HAP-1 (cell line): ENCODE results near the gene CCDC188.

Source experiments
- DNase-seq, 2 experiments: peaks; one replicate each; pipeline ENCODE4 v3.0.0-alpha.2; 2016 to 2020; ENCODE audit warnings: low spot score in 2 of 2
- H3K27me3 ChIP-seq: fragments of 250-450 bp; sonication (Bioruptor Pico); 2 replicates; pipeline ENCODE4 v1.5.1; 2020; ENCODE audit warnings: low read depth, mild to moderate bottlenecking, moderate library complexity
- H3K36me3 ChIP-seq: fragments of 250-450 bp; sonication (Bioruptor Pico); replicated peaks from 2 replicates; pipeline ENCODE4 v1.5.1; 2020; ENCODE audit warnings: mild to moderate bottlenecking
- H3K4me1 ChIP-seq: fragments of 250-450 bp; sonication (Bioruptor Pico); 2 replicates; pipeline ENCODE4 v1.5.1; 2020; ENCODE audit warnings: mild to moderate bottlenecking
- H3K4me3 ChIP-seq: fragments of 250-450 bp; sonication (Bioruptor Pico); 2 replicates; pipeline ENCODE4 v1.5.1; 2020; ENCODE audit warnings: mild to moderate bottlenecking, moderate library complexity
- H3K9me3 ChIP-seq: fragments of 250-450 bp; sonication (Bioruptor Pico); 2 replicates; pipeline ENCODE4 v1.5.1; 2020; ENCODE audit warnings: mild to moderate bottlenecking, moderate library complexity
- in situ Hi-C: fragments of 300-500 bp; cut with MboI; formaldehyde crosslinking; loops from 3 replicates; pipeline ENCODE4 v1.14.3; 2020; ENCODE audit warnings: low sequenced_read_pairs, inconsistent platforms, mixed read lengths

The CCDC188 gene

DNA sequence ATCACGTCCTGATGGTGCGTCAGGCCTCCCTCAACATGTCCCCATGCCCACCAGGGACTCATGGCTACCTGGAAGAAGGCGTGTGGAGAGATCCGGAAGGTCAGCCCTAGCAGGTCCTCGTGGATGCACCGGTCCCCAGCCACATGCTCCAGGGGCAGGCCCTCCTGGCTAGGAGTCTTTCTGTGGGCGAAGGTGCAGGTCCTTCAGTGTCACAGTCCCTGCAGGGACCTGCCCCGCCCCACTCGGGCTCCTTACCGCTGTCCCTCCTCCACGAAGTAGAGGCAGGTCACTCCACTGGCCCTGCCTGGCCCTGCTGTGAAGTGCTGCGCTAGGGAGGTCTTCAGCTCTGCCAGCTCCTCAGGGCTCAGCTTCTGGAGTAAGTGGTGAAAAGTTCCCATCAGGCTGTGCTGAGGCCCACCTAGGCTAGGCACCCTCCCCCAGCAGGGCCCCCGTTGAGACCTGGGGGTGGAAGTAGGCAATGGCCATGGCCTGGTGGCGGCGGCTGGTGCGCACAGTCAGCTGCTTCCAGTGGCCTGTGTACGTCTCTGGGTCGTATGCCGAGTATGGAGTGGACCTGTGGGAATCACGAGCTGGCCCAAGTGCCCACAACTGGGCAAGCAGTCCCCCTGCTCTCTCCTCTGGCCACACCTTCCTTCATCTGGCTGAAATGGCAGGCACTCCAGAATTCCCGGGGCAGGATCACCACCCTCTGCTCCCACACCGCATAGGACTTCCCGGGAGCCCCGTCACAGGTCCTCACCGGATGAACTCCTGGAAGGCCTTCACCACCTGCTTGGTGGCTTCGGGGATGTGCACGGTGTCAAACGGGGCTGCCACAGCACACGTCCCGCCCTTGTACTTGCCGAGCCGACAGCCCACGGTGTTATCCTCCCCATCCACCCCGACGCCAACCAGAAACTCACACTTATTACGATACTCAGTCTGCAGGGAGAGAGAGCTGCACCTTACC lies 36.1 kb downstream of the CCDC188 start:
- H3K36me3 ChIP-seq = peaks cover 83% of the 10 kb centered on the region
- DNase-seq = no peak
- no peaks in the 10 kb centered on the region for H3K27me3 ChIP-seq
- in situ Hi-C loops = no loop called here
- H3K9me3 ChIP-seq = no peaks in the 10 kb centered on the region
- H3K4me1 ChIP-seq = peaks cover 9% of the 10 kb centered on the region
- no peak overlapping the region for H3K4me3 ChIP-seq

DNA sequence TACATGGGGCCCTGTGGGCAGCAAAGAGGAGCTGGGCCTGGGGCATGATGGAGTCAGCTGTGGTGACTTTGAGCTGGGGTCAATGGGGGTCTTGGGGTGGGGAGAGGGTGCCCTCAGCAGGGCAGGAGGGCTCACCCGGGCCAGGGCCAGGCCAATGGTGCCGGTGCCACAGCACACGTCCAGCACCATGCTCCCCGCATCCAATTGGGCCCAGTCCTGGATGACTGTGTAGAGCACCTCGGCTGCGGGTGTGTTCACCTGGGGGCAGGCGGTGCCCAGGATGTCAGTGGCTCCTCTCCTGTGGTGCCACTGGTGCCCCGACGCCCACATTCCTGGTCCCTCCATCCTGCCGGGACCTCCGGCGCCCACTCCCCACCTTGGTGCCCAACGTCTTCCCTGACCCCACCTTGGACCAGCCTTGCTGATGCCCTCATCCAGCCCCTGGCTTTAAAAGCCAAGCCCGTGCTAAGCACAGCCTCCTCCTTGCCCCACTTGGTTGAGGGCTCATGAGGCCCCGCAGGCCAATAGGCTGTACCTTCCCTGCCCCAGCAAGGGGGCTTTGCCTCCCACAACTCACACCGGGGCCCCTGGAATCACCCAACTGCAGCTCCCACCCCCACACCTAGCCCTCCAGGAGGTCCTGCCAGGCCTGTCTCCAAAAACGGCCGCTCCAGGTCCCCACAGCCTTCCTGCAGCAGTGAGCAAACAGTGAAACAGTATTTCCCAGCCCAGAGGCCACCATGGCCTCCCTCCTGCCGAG lies 37.1 kb downstream of the CCDC188 start:
- no peak overlapping the region for H3K4me3 ChIP-seq
- in situ Hi-C loops = no loop called here
- no peak for DNase-seq
- peaks cover 3% of the 10 kb centered on the region for H3K4me1 ChIP-seq
- H3K27me3 ChIP-seq = no peaks in the 10 kb centered on the region
- H3K9me3 ChIP-seq = no peaks in the 10 kb centered on the region
- H3K36me3 ChIP-seq = peaks cover 83% of the 10 kb centered on the region

DNA sequence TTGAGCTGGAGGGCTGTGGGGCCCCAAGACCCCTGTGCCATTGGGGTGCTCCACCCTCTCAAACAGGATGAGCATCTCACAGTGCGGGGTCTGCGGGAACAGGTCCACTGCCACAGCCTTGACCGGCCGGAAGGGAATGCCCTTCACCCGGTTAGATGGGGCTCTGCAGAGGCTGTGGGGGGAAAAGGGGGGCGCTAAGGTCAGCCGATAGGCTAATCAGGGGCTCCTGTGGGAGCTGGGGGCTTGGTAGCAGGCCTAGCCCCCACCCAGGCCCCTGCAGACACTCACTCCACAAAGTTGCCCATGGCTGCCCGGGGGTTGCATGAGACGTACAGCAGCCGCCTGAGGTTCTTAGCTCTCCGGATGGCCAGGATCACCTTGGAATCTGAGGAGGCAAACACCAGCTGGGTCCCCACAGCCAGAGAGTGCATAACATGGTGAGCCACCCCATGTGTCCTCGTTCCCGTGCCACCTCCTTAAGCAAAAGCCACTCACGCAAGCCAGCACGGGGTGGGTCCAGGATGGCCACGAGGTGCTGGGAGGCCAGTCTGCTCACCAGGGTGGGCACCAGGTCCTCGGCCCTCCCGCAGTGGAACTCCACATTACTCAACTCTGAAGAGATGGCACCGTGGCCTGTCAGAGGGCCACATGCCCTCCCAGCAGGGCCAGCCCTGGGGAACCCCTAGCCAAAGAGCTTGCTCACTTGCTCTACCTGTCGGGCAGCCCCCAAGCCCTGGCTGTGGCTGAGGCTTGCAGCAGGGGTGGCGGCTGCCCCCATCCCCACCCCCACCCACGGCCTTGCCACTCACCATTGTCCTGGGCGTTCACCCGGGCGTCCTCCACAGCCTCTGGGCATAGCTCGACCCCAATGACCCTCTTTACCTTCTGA lies 38.0 kb downstream of the CCDC188 start:
- no peaks in the 10 kb centered on the region for H3K9me3 ChIP-seq
- H3K4me1 ChIP-seq = no peaks in the 10 kb centered on the region
- no peak for DNase-seq
- in situ Hi-C loops = no loop called here
- no peak overlapping the region for H3K4me3 ChIP-seq
- H3K36me3 ChIP-seq = peaks cover 83% of the 10 kb centered on the region
- H3K27me3 ChIP-seq = no peaks in the 10 kb centered on the region

DNA sequence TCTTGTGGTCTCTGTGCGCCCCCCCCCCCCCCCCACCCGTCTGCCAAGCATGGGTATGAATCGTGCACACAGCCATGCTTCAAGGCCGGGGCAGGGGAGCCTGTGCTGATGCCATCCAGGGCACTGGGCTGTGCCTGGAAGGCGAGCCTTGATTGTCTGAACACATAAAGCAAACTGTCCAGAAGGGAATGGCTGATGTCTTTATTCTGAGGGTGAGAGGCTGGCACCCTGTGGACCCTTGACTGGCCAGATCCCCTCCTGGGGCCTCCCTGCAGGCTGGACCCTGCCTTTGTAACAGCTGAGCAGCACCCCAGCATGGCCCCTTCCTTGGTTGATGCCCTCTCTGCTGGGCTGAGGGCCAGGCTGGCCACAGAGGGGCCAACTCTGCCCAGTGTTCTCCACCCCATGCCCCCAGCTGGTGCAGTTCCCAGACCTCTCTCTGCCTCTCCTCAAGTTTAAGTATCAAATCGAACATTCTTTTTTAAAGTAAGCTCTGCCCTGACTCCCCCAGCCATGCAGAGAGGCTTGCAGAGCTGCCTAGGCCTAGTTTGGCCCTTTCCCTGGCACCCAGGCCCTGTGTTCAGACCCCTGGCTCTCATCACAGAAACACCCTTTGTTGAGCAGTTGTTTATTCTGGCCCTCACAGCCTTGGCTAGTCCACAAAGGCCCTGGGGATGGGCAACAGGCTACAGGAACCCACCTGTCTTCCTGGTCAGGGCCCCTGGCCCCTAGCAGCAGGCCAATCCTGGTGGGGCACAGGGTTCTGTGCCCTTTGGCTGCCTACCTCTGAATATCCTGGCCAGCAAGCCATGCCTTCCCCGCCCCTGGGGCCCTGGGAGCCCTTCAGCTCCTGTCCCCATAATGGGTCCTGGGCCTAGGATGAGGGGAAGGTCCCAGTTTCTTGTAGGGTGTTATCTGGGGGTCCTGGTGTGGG lies 38.9 kb downstream of the CCDC188 start:
- no peaks in the 10 kb centered on the region for H3K4me1 ChIP-seq
- H3K4me3 ChIP-seq = no peak overlapping the region
- H3K36me3 ChIP-seq = peaks cover 91% of the 10 kb centered on the region
- no peaks in the 10 kb centered on the region for H3K9me3 ChIP-seq
- in situ Hi-C loops = no loop called here
- H3K27me3 ChIP-seq = no peaks in the 10 kb centered on the region
- no peak for DNase-seq

DNA sequence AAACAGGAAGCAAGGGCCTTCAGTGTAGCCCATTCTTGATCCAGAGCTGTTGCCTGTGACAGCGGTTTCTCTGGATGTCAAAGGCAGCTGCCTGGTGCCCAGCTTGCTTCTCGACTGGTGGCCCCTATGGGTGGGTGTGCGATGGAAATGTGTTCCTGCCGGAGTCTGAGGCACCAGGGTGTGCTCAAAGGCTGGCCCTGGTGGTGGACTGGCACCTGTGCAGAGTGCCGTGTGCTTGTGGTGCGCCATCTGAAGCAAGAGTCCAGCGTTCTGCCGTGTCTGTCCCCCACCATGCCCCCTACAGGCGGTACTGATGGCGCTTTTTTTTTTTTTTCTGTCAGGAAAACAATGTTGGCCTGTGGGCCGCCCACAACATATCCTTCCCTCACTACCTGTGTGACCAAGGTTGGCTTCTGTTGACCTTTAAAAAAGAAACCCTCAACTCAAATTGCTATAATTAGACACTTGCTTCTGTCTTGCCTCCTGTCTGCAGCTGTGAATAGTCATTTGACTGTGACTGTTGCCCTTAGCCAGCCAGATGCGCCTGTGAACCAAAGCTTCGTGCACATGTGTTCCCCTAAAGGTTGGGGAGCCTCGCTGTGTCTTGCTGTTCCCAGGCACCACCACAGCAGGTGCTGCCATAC lies 39.7 kb downstream of the CCDC188 start:
- Histone ChIP-seq H3K27me3 (no peaks in the 10 kb centered on the region), H3K36me3 (peaks cover 96% of the 10 kb centered on the region), H3K4me3 (no peak overlapping the region), H3K4me1 (no peaks in the 10 kb centered on the region), H3K9me3 (no peaks in the 10 kb centered on the region)
- DNase-seq = peak; percentile 40 to 66
- in situ Hi-C loops = no loop called here

DNA sequence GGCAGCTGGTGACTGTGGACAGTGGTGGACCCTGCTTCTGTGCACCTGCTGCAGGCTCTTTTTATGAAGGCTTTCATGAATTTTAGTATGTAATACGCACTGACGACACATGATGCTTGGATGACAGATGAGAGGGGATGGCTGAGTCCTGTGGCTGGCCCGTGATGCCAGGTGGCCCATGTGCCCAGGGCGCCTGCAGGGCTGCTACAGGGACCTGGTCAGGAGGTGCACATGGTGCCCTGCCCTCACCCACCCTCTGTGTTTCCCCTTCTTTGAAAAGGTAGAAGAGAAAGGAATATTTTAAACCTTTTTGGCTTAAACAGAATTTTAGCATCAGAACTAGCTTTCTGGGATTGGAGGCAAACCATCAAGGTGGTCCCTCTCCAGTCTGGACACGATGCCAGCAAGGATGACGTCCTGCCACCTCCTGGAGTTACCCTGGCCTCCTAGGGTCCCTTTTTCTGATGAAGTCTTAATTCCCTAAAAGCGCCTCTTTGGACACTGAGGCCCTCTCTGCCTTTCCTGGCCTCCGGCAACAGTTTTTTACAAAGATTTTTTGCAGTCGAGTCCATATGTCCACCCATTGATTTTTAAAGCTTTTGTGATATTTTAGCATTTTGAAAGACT lies 40.4 kb downstream of the CCDC188 start:
- no peak for DNase-seq
- H3K4me1 ChIP-seq = no peaks in the 10 kb centered on the region
- no peaks in the 10 kb centered on the region for H3K9me3 ChIP-seq
- peaks cover 98% of the 10 kb centered on the region for H3K36me3 ChIP-seq
- in situ Hi-C loops = no loop called here
- H3K27me3 ChIP-seq = no peaks in the 10 kb centered on the region
- H3K4me3 ChIP-seq = no peak overlapping the region

DNA sequence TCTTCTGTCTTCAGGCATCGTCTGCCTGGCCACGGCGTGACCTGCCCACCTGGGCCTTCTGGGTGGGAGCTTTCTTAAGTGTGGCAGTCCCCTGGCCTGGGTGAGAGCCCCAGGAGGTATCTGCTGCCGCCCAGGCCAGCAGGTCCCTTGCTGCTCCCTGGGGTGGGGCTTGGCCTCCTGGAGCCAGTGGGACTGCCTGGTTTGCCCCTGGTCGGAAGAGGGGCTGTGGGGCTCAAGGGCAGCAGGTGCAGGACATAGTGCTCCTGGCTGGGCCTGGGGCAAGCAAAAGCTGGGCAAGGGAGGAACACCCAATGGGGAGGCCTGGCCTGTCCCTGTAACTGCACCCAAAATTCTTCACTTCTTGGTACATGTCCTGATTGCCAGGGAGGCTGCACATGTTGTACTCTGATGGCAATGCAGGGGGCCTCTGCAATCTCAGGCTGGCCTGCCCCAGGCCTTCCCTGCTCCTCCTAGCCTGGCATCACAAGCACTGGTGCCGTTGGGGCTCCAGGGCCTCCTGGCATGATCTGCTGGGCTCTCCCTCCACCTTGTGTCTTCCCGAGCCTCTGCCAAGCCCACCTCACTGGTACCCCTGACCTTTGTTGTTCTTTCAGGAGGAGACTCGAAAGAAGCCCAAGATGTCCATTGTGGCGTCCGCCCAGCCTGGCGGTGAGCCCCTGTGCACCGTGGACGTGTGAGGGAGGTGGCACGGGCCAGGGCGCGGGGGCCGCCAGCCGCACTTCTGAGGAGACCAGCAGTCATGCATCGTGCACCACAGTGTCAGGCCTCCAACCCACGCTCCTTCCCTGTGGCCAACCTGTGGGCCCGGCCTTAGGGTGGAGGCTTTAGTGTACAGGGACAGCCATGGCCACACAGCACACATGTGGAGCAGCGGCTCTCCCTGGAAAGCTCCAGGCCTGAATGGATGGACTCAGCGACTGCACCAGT lies 41.2 kb downstream of the CCDC188 start:
- no peaks in the 10 kb centered on the region for H3K9me3 ChIP-seq
- H3K4me1 ChIP-seq = no peaks in the 10 kb centered on the region
- no peak for DNase-seq
- H3K27me3 ChIP-seq = no peaks in the 10 kb centered on the region
- in situ Hi-C loops = no loop called here
- H3K4me3 ChIP-seq = no peak overlapping the region
- peaks cover 99% of the 10 kb centered on the region for H3K36me3 ChIP-seq

DNA sequence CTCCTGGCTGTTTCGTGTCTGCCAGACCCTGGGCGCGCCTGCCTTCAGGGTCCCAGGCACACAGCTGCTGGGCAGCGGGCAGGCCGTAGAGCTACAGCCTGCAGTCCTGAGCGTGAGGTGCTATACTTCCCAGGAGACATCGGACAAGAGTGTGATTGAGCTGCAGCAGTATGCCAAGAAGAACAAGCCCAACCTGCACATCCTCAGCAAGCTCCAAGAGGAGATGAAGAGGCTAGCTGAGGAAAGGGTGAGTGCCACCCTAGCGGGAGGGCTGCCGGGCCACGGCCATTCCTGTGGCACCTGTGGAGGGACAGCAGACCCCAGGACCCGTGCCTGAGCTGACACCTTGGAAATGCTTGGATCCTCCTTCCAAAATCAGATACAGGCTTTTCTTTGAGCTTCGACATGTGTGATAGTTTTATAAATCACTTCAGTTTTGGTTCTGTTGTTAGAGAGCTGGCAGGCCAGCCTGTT lies 42.1 kb downstream of the CCDC188 start:
- no peaks in the 10 kb centered on the region for H3K4me1 ChIP-seq
- in situ Hi-C loops = no loop called here

DNA sequence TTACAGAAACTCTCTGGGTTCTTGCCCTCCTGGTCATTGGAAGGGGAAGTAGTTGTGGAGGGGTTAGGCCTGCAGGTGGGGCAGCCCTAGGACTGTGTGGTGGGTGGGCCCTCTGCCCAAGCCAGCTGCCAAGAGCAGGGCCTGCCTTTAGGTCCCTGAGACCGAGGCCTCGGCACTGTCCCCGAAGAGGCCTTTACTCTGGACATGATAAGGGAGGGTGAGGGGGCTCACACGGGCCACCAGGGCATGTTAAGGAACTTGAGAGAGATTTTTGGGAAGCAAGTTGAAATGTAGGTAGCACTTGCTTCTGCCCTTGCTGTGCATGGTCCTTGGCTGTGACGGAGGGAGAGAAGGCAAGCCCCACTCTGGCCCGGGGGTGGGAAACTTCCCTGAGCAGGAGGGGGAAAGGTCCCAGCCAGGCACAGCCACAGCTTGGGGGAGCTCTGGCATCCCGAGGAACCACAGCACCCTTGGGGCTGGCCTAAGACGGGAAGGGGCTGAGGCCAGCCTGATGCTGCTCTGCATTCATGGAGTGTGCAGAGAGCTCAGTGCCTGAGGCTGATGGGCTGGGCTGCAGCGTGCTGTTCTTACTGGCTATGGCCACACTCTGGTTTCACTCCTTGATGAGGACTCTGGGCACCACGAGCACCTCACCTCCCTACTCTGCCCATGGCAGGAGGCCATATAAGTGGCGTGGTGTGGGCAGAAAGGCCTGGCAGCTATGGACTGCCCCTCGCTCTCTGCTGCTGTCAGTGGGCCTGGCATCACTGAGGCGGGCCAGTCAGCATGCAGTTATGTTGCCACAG lies 42.7 kb downstream of the CCDC188 start:
- Histone ChIP-seq H3K4me3 (no peak overlapping the region), H3K4me1 (peaks cover 1% of the 10 kb centered on the region; the same call in 1 of the 2 replicates), H3K36me3 (peaks cover 96% of the 10 kb centered on the region), H3K27me3 (no peaks in the 10 kb centered on the region), H3K9me3 (no peaks in the 10 kb centered on the region)
- no peak for DNase-seq
- in situ Hi-C loops = no loop called here

More for the DNA sequence above, 42.1 kb downstream of the CCDC188 start:
- H3K27me3 ChIP-seq = no peaks in the 10 kb centered on the region
- no peak overlapping the region for H3K4me3 ChIP-seq
- H3K9me3 ChIP-seq = no peaks in the 10 kb centered on the region
- H3K36me3 ChIP-seq = peaks cover 96% of the 10 kb centered on the region
- DNase-seq = no peak

DNA sequence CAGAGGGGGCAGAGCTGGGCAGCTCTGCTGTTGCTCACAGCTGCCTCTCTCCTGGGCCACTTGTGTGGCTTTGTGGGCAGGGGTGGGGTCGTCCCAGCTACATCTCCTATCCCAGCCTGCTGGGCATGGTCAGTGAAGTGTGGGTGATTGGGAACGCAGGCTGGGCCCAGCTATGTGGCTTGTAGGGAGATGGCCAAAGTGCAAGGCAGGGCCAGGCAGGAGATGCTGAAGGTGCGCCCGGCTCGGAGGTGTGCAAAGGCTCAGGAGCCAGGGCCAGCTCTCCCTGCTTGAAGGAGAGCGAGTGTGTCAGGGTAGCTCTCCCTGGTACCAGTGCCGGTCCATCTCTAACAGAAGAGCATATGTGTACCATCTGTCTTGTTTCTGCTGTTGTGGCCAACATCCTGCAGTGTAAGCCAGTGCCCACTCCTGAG lies 43.4 kb downstream of the CCDC188 start:
- H3K4me3 ChIP-seq = no peak overlapping the region
- peaks cover 3% of the 10 kb centered on the region; the same call in 1 of the 2 replicates for H3K4me1 ChIP-seq
- no peaks in the 10 kb centered on the region for H3K9me3 ChIP-seq
- no peak for DNase-seq
- in situ Hi-C loops = no loop called here
- H3K27me3 ChIP-seq = no peaks in the 10 kb centered on the region
- H3K36me3 ChIP-seq = peaks cover 96% of the 10 kb centered on the region
